Coronary artery (tissue), 2 donors: ENCODE data around the gene RNU6-1.

ENCODE experiments used
- DNase-seq: peaks from one replicate; pipeline ENCODE4 v3.0.0-alpha.2; 2017; ENCODE audit warnings: low spot score
- H3K27ac ChIP-seq, 2 donors: fragments of 200-600 bp; sonication (generic); one replicate each; pipeline ENCODE4 v1.5.1; 2016 to 2019
- H3K4me3 ChIP-seq: fragments of 200-600 bp; sonication (generic); 2 replicates; pipeline ENCODE4 v1.5.1; 2016; ENCODE audit warnings: mild to moderate bottlenecking, moderate library complexity
- TF ChIP-seq, protein P1 (sequence below): fragments of 200-600 bp; sonication (generic); IDR thresholded peaks from one replicate; pipeline ENCODE4 v1.5.1; 2019; ENCODE audit warnings: antibody characterized with exemption

The RNU6-1 gene

DNA sequence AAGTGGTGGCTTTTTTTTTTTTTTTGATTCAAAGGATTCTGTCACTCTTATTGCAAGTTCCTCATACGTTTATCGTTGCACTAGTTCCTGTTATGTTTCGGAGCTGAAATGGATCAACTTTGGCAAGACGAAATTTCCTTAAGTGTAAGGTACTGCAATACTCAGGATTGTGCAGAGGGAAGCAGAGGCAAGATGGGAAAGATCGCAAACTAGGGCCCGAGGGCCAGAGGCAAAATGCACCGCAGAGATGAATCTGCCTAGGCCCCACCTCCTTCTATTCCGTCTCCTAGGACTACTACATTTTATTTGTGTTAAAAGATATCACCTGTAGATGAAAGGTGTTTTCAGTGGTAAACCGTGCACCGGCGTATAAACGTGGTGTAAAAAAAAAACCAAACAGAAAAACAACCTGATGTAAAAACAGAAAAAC is 331 bp downstream of the RNU6-1 start:
- Histone ChIP-seq H3K4me3 (peak overlapping the region; percentile 86), H3K27ac (peak overlapping the region; percentile 98 to 99)
- no peak for DNase-seq
- TF ChIP-seq, protein P1, sequence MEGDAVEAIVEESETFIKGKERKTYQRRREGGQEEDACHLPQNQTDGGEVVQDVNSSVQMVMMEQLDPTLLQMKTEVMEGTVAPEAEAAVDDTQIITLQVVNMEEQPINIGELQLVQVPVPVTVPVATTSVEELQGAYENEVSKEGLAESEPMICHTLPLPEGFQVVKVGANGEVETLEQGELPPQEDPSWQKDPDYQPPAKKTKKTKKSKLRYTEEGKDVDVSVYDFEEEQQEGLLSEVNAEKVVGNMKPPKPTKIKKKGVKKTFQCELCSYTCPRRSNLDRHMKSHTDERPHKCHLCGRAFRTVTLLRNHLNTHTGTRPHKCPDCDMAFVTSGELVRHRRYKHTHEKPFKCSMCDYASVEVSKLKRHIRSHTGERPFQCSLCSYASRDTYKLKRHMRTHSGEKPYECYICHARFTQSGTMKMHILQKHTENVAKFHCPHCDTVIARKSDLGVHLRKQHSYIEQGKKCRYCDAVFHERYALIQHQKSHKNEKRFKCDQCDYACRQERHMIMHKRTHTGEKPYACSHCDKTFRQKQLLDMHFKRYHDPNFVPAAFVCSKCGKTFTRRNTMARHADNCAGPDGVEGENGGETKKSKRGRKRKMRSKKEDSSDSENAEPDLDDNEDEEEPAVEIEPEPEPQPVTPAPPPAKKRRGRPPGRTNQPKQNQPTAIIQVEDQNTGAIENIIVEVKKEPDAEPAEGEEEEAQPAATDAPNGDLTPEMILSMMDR, result no peak

DNA sequence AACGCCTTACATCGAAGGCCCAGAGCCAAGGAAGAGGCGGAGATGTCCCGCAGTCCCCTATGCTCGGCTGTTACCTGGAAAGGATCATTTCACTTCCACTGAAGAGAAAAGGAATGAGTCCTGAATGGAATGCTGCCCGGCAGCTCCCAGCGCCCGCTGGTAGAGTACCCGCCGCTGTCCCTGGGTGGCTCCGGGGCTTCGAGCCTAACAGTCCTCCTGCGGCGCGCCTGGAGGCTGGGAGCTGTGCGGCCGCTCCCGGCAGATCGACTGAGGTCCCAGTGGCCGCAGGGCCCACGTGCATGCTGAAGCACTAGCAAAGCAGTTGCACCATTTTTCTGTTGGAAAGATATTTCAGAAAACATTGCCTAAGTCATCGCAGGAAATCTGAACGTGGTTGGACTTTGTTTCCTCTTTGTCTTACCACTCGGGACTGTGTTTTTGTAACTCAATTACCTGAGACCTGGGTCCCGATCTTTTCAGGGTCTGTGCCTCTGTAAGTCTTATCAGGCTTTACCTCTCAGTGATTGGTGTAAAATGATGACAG is 984 bp downstream of the RNU6-1 start:
- TF ChIP-seq, protein P1, result no peak
- DNase-seq, result peak; percentile 85
- H3K27ac ChIP-seq, result peak overlapping the region; percentile 9 to 65
- peak overlapping the region; percentile 86 for H3K4me3 ChIP-seq

DNA sequence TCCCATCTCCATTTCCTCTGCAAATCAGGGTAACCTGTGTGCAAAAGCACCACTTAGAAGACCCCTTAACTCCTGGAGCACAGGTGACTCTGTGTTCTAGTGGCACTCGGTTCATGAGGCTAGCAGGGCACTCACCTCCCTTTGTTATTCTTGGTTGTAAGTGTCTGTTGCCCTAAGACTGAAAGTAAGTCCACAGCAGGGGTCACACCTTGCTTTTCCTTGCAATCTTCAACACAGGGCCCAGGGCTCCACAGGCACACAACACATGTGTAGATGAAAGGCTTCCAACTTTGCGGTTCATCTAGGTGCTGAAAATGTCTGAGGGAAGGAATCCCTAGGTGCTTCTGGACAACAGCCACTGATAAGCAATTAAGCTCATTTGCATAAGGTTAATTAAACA is 2.9 kb downstream of the RNU6-1 start:
- DNase-seq, result no peak
- Histone ChIP-seq H3K4me3 (no peak overlapping the region), H3K27ac (no peak overlapping the region)
- TF ChIP-seq, protein P1, result no peak

DNA sequence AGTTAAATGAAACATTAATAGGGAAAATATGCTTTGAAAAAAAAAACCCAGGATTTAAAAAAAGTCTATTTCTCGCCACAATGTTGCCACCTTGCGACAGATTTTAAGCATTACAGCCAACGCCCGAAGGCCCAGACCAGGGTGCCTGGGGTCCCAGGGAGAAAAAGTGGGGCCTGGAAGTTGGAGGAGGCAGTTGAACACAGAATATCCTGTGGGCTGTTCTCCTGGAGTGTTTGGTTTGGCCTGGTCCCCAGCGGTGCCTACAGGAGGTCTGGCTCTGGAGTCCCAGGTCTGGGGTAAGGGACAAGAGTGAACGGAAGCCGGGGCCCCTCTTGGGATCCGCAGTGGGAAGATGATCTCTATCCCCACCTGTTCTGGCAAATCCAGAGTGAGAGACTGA is 3.4 kb downstream of the RNU6-1 start:
- TF ChIP-seq, protein P1, result peak; percentile 57
- H3K27ac ChIP-seq, result no peak overlapping the region
- H3K4me3 ChIP-seq, result peak overlapping the region; percentile 66
- no peak for DNase-seq

DNA sequence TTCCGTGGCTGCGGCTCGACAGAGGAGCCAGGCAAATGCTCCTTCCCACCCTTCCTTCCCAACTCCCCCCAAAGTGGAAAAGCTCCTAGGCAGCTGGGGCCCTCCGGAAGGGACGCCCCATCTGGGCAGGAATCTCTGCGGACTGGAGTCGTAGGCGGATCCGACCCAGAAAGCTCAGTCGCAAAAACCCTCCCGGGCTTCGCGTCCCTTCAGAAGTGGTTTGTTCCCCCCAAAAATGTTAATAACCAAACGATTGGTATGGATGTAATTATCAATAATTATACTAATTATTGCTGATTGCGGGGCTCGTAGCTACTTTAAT is 3.8 kb downstream of the RNU6-1 start:
- DNase-seq, result no peak
- Histone ChIP-seq H3K4me3 (peak overlapping the region; percentile 66), H3K27ac (no peak overlapping the region)
- TF ChIP-seq, protein P1, result no peak

DNA sequence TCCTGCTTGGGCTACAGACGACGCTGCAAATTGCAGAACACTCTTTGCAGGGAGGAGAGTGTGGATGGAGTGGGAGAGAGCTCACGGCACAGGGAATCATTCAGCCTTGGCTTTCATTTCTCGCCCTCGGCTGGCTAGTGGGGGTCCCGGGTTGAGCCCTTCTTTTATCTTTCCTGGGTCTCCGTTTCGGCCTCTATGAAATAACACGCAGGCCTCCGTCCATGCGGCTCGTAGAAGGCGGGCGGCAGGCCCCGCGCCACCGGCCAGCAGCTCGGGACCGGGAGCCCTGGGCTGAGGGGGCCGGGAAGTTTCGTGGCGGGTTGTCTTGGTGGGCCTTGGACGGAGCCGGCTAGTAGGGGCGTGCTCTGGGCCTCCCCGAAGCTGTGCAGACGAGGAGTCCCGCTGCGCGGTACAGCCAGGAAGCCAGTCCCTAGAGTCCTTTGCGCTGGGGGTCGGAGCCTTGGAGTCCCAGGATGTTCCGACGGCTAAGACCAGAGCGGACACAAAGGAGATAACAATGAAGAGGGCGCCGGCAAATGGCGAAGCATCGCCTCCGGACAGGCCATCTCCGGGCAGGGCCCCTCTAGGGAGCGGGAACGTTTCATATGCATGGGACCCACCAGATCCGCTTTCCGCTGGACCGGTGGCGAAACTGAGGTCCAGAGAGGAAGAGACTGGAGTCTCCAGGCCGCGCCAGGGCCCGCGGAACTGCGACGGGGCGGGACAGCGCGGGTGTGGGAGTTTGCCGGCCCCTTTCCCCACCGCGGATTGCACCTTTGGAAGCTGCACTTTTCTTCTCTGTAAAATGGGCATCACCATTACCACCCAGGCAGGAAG is 4.3 kb downstream of the RNU6-1 start:
- Histone ChIP-seq H3K4me3 (peak overlapping the region; percentile 66), H3K27ac (no peak overlapping the region)
- TF ChIP-seq, protein P1, result no peak
- no peak for DNase-seq
